GM12878 (cell line): ENCODE measurements around the gene BAZ1B. TPM values are rescaled to one million over a fixed set of nuclear protein-coding genes. Genes with fewer than 3 reads are reported as not detected.
A peak's percentile ranks its signal among the peaks of the same experiment; 100 is the strongest.

Experiments
- ATAC-seq: fragments of 200-7000 bp; cut with Tn5 transposase; 3 replicates; pipeline ENCODE4 v1.9.1; 2020; ENCODE audit warnings: mild to moderate bottlenecking, moderate library complexity
- BruUV-seq: library from RNA; stranded (reverse); fragments of 400-500 nt; replicated peaks from 2 replicates; lab custom pipeline; 2021; lab: Mats Ljungman, UMichigan
- CTCF ChIA-PET: fragments of 300-600 bp; sonication (Branson Sonifier 250); formaldehyde crosslinking; extraction: SDS; loops from one replicate; lab custom pipeline; 2021; ENCODE audit warnings: inconsistent platforms; lab: Yijun Ruan, JAX
- POLR2A ChIA-PET: fragments of 350-600 bp; formaldehyde crosslinking; extraction: SDS; loops from one replicate; lab custom pipeline; 2021; ENCODE audit warnings: inconsistent platforms; lab: Charles Lee
- RAD21 ChIA-PET: fragments of 300-600 bp; sonication (Branson Sonifier 250); formaldehyde crosslinking; loops from one replicate; lab custom pipeline; 2023; ENCODE audit warnings: antibody characterized with exemption; ENCODE audit not compliant: unreplicated experiment; lab: Charles Lee
- SMC1A ChIA-PET: fragments of 300-600 bp; sonication (Branson Sonifier 250); formaldehyde crosslinking; loops from one replicate; lab custom pipeline; 2023; ENCODE audit not compliant: unreplicated experiment, uncharacterized antibody; lab: Charles Lee
- DNase-seq: peaks from one replicate; pipeline ENCODE4 v3.0.0-alpha.2; 2011; ENCODE audit warnings: low read depth, low spot score
- FAIRE-seq: peaks from 3 replicates; lab custom pipeline; 2011; peaks lifted over from hg19 to GRCh38; lab: Jason Lieb, UNC
- H2AFZ ChIP-seq: 2 replicates; pipeline ENCODE4 v1.6.0; 2011; ENCODE audit warnings: low read depth, low read length, control low read depth; ENCODE audit not compliant: control insufficient read depth
- H3K27ac ChIP-seq: 2 replicates; pipeline ENCODE4 v1.5.1; 2011; ENCODE audit warnings: control low read depth; ENCODE audit not compliant: control insufficient read depth, insufficient read depth
- H3K27me3 ChIP-seq, 2 experiments: replicated peaks in 1 of 2; 2 replicates each; pipeline versions ENCODE4 v1.6.0 to v1.6.1; 2011; ENCODE audit warnings: low read length in 1 of 2; ENCODE audit not compliant: control insufficient read depth in 2 of 2, insufficient read depth in 2 of 2
- H3K36me3 ChIP-seq, 2 experiments: 2 replicates each; pipeline ENCODE4 v1.5.1; 2011; ENCODE audit warnings: low read length in 1 of 2; ENCODE audit not compliant: control insufficient read depth in 2 of 2, insufficient read depth in 2 of 2
- H3K4me1 ChIP-seq: 2 replicates; pipeline ENCODE4 v1.6.1; 2011; ENCODE audit warnings: mild to moderate bottlenecking, low read length, moderate library complexity, mixed read lengths; ENCODE audit not compliant: control insufficient read depth, insufficient read depth
- H3K4me2 ChIP-seq: 2 replicates; pipeline ENCODE4 v1.6.0; 2011; ENCODE audit warnings: control low read depth; ENCODE audit not compliant: control insufficient read depth, insufficient read depth
- H3K4me3 ChIP-seq: fragments of 200-600 bp; sonication (generic); 2 replicates; pipeline ENCODE4 v1.5.1; 2016
- H3K79me2 ChIP-seq: 2 replicates; pipeline ENCODE4 v1.6.0; 2011; ENCODE audit warnings: low read length; ENCODE audit not compliant: control insufficient read depth, insufficient read depth
- H3K9ac ChIP-seq: 2 replicates; pipeline ENCODE4 v1.8.0; 2011; ENCODE audit warnings: low read length, control low read depth, mixed read lengths; ENCODE audit not compliant: control insufficient read depth, insufficient read depth
- H3K9me3 ChIP-seq: replicated peaks from 3 replicates; pipeline ENCODE4 v1.5.1; 2011; ENCODE audit warnings: mild to moderate bottlenecking, low read length; ENCODE audit not compliant: control insufficient read depth, insufficient read depth
- H4K20me1 ChIP-seq: 2 replicates; pipeline ENCODE4 v1.6.0; 2011; ENCODE audit not compliant: control insufficient read depth, insufficient read depth
- CBFB ChIP-seq: IDR thresholded peaks from 2 replicates; pipeline ENCODE4 v1.6.1; 2016; ENCODE audit warnings: antibody characterized with exemption, low read depth
- CHD4 ChIP-seq: fragments of 200-600 bp; sonication (generic); IDR thresholded peaks from 2 replicates; pipeline ENCODE4 v1.6.1; 2016; ENCODE audit warnings: mild to moderate bottlenecking
- EGR1 ChIP-seq, 2 experiments: IDR thresholded peaks; 1 replicate in 1 of 2; 2 replicates in 1 of 2; pipeline ENCODE4 v1.6.1; 2011 to 2012; ENCODE audit warnings: low read depth in 2 of 2, low read length in 2 of 2, borderline replicate concordance in 1 of 2, mild to moderate bottlenecking in 1 of 2, moderate library complexity in 1 of 2
- FOS ChIP-seq: IDR thresholded peaks from 3 replicates; pipeline ENCODE4 v1.6.1; 2011; ENCODE audit warnings: borderline replicate concordance; ENCODE audit not compliant: insufficient read length; ENCODE audit errors: extremely low read depth
- HDAC2 ChIP-seq: fragments of 200-600 bp; sonication (generic); IDR thresholded peaks from 2 replicates; pipeline ENCODE4 v1.6.1; 2017
- MTA2 ChIP-seq: fragments of 450-650 bp; IDR thresholded peaks from 2 replicates; pipeline ENCODE4 v1.6.1; 2016; ENCODE audit warnings: low read depth, mild to moderate bottlenecking, moderate library complexity
- NFIC ChIP-seq: IDR thresholded peaks from 2 replicates; pipeline ENCODE4 v1.6.1; 2012; ENCODE audit warnings: low read depth, mild to moderate bottlenecking, inconsistent platforms, low read length, moderate library complexity
- POLR2A ChIP-seq: IDR thresholded peaks from 2 replicates; pipeline ENCODE4 v1.6.1; 2011; ENCODE audit warnings: low read depth, mild to moderate bottlenecking, low read length
- SRF ChIP-seq, 2 experiments: IDR thresholded peaks; 2 replicates each; pipeline ENCODE4 v1.6.1; 2011; ENCODE audit warnings: low read depth in 2 of 2, low read length in 2 of 2, mild to moderate bottlenecking in 1 of 2, moderate library complexity in 1 of 2
- YBX1 ChIP-seq: fragments of 450-650 bp; IDR thresholded peaks from 2 replicates; pipeline ENCODE4 v1.6.1; 2016; ENCODE audit warnings: antibody characterized with exemption
- ZNF24 ChIP-seq: fragments of 450-650 bp; IDR thresholded peaks from 2 replicates; pipeline ENCODE4 v1.6.1; 2017; ENCODE audit warnings: antibody characterized with exemption, mild to moderate bottlenecking
- ZNF274 ChIP-seq: IDR thresholded peaks from one replicate; pipeline ENCODE4 v1.8.0; 2011; ENCODE audit not compliant: insufficient read length, insufficient read depth
- WGBS: methylation state at CpG from one replicate; pipeline ENCODE4 v1.1.6; 2016; ENCODE audit warnings: low lambda C conversion rate; ENCODE audit not compliant: insufficient replicate concordance, insufficient coverage; ENCODE audit errors: missing lambda C conversion rate; 5-methylcytosine and 5-hydroxymethylcytosine counted together
- in situ Hi-C: fragments of 300-500 bp; cut with MboI; formaldehyde crosslinking; loops from 9 replicates; pipeline ENCODE4 v1.14.3; 2018; ENCODE audit warnings: mixed read lengths
- intact Hi-C: fragments of 100-400 bp; cut with micrococcal nuclease; formaldehyde crosslinking; loops from one replicate; pipeline ENCODE4 v1.14.2; 2022; ENCODE audit not compliant: unreplicated experiment
- polyA plus RNA-seq, 11 experiments: library from polyadenylated mRNA; depleted of rRNA in 4 of 11; unstranded in 6 of 11; stranded (reverse) in 5 of 11; fragments of >200 nt; fragmentation: Nextera tagmentation in 4 of 11; fragmentation: Illumina TruSeq in 1 of 11; extraction: Ambion mirVana in 4 of 11; extraction: Trizol in 1 of 11; gene quantifications; 1 replicate in 1 of 11; 2 replicates in 10 of 11; pipeline versions ENCODE4 v1.2.1 to v1.2.3, GENCODE V29; 2011 to 2016; ENCODE audit warnings: inconsistent platforms in 2 of 11, missing spikeins in 2 of 11, low read depth in 1 of 11
- total RNA-seq, 4 experiments: library from RNA; depleted of rRNA in 3 of 4; stranded (reverse); fragments of >200 nt in 3 of 4; fragmentation: Illumina TruSeq in 1 of 4; extraction: Trizol in 1 of 4; gene quantifications; 2 replicates each; pipeline versions ENCODE4 v1.2.1 to v1.2.3, GENCODE V29; 2013 to 2021
- TF ChIP-seq, protein P1 (sequence below): IDR thresholded peaks from 2 replicates; pipeline ENCODE4 v1.6.1; 2012; ENCODE audit warnings: low read depth, low read length, improper control_type of control experiment
- TF ChIP-seq, protein P2 (sequence below): fragments of 450-650 bp; IDR thresholded peaks from 2 replicates; pipeline ENCODE4 v1.6.1; 2017; ENCODE audit warnings: borderline replicate concordance
- TF ChIP-seq, protein P3 (sequence below): fragments of 450-650 bp; IDR thresholded peaks from 2 replicates; pipeline ENCODE4 v1.6.1; 2018; ENCODE audit warnings: mild to moderate bottlenecking, low read depth, moderate library complexity; ENCODE audit not compliant: partially characterized antibody
- TF ChIP-seq, protein P4 (sequence below): fragments of 450-650 bp; IDR thresholded peaks from 2 replicates; pipeline ENCODE4 v1.6.1; 2018; ENCODE audit warnings: borderline replicate concordance, mild to moderate bottlenecking; ENCODE audit not compliant: partially characterized antibody

Gene BAZ1B
- total and polyA plus RNA-seq, 10 of the 15 experiments (the other 5 are each of a cell fraction or from before 2014, with no cell fraction given), result 14.0 to 77.4 (median 36.2) TPM

DNA sequence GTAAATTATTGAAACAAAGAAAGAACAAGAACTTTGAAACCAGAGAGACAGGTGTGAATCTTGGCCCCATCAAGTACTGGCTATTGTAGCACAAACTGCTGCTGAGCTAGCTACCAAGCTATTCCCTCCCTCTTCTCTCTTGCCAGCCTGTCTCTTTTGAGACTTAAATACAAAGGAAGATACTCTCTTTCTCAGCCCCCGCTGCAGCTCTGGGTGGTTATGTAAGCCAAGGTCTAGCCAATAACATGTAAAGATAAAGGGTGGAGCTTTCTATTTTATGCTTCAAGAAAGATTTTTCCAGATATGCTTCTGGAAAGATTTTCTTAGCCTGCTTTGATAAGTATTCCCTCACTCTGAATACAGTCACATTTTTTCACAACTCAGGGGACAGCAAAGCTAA is 17.2 kb downstream of the BAZ1B start:
- Histone ChIP-seq H3K27ac (no peak overlapping the region), H3K27me3 (no peaks in the 10 kb centered on the region), H3K4me1 (no peaks in the 10 kb centered on the region), H3K9me3 (no peaks in the 10 kb centered on the region), H3K4me3 (no peak overlapping the region), H4K20me1 (no peaks in the 10 kb centered on the region), H3K79me2 (no peaks in the 10 kb centered on the region; the same call in 1 of the 2 replicates), H3K9ac (no peak overlapping the region), H2AFZ (no peak overlapping the region), H3K4me2 (no peak overlapping the region), H3K36me3 (peaks cover 22 to 52% of the 10 kb centered on the region in 2 experiments)
- ATAC-seq (no peak), FAIRE-seq (no peak), DNase-seq (no peak)
- BruUV-seq, result TSS peak; percentile 31
- ChIA-PET CTCF (interaction anchor here (0.7 to 1.1 kb wide), 3 partner anchors 9 to 53 kb away, joined by 3 read pairs; no protein-coding TSS in a partner anchor), SMC1A (interaction anchor here (0.7 to 2.2 kb wide), 5 partner anchors 9 to 230 kb away, joined by 3 to 10 read pairs (median 3); partner anchors contain the start of gene BAZ1B), POLR2A (interaction anchor here (0.6 to 0.7 kb wide), 2 partner anchors 17 to 73 kb away, joined by 3 to 4 read pairs; partner anchors contain the start of gene TBL2), RAD21 (interaction anchor here (0.8 kb wide), 1 partner anchor 233 kb away, joined by 4 read pairs; the partner anchor contains the start of gene ABHD11)
- intact Hi-C loops (no loop called here), in situ Hi-C loops (no loop called here)
- 100% methylated on average over 1 of the region's 1 CpG for WGBS
- TF ChIP-seq NFIC (no peak), POLR2A (no peak), YBX1 (no peak), SRF (IDR thresholded peaks at IDR 0.05; ENCODE audit: low read depth in 2 of 2, low read length in 2 of 2) (no peak), FOS (no peak), CBFB (no peak), HDAC2 (no peak), ZNF24 (no peak), ZNF274 (no peak), CHD4 (no peak), EGR1 (IDR thresholded peaks at IDR 0.05; ENCODE audit: borderline replicate concordance in 1 of 2, low read depth in 2 of 2, low read length in 2 of 2) (no peak), MTA2 (no peak)
- TF ChIP-seq, protein P1, sequence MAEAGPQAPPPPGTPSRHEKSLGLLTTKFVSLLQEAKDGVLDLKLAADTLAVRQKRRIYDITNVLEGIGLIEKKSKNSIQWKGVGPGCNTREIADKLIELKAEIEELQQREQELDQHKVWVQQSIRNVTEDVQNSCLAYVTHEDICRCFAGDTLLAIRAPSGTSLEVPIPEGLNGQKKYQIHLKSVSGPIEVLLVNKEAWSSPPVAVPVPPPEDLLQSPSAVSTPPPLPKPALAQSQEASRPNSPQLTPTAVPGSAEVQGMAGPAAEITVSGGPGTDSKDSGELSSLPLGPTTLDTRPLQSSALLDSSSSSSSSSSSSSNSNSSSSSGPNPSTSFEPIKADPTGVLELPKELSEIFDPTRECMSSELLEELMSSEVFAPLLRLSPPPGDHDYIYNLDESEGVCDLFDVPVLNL, result no peak
- TF ChIP-seq, protein P2, sequence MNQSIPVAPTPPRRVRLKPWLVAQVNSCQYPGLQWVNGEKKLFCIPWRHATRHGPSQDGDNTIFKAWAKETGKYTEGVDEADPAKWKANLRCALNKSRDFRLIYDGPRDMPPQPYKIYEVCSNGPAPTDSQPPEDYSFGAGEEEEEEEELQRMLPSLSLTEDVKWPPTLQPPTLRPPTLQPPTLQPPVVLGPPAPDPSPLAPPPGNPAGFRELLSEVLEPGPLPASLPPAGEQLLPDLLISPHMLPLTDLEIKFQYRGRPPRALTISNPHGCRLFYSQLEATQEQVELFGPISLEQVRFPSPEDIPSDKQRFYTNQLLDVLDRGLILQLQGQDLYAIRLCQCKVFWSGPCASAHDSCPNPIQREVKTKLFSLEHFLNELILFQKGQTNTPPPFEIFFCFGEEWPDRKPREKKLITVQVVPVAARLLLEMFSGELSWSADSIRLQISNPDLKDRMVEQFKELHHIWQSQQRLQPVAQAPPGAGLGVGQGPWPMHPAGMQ, result no peak
- TF ChIP-seq, protein P3, sequence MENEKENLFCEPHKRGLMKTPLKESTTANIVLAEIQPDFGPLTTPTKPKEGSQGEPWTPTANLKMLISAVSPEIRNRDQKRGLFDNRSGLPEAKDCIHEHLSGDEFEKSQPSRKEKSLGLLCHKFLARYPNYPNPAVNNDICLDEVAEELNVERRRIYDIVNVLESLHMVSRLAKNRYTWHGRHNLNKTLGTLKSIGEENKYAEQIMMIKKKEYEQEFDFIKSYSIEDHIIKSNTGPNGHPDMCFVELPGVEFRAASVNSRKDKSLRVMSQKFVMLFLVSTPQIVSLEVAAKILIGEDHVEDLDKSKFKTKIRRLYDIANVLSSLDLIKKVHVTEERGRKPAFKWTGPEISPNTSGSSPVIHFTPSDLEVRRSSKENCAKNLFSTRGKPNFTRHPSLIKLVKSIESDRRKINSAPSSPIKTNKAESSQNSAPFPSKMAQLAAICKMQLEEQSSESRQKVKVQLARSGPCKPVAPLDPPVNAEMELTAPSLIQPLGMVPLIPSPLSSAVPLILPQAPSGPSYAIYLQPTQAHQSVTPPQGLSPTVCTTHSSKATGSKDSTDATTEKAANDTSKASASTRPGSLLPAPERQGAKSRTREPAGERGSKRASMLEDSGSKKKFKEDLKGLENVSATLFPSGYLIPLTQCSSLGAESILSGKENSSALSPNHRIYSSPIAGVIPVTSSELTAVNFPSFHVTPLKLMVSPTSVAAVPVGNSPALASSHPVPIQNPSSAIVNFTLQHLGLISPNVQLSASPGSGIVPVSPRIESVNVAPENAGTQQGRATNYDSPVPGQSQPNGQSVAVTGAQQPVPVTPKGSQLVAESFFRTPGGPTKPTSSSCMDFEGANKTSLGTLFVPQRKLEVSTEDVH, result no peak
- TF ChIP-seq, protein P4, sequence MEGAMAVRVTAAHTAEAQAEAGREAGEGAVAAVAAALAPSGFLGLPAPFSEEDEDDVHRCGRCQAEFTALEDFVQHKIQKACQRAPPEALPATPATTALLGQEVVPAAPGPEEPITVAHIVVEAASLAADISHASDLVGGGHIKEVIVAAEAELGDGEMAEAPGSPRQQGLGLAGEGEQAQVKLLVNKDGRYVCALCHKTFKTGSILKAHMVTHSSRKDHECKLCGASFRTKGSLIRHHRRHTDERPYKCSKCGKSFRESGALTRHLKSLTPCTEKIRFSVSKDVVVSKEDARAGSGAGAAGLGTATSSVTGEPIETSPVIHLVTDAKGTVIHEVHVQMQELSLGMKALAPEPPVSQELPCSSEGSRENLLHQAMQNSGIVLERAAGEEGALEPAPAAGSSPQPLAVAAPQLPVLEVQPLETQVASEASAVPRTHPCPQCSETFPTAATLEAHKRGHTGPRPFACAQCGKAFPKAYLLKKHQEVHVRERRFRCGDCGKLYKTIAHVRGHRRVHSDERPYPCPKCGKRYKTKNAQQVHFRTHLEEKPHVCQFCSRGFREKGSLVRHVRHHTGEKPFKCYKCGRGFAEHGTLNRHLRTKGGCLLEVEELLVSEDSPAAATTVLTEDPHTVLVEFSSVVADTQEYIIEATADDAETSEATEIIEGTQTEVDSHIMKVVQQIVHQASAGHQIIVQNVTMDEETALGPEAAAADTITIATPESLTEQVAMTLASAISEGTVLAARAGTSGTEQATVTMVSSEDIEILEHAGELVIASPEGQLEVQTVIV, result no peak
